ENCODE measurements around the gene SLC30A7. TPM values are rescaled to one million over a fixed set of nuclear protein-coding genes. Genes with fewer than 3 reads are reported as not detected.

The SLC30A7 gene
- total RNA-seq, 1 experiment from 2014 or later, result 10.8 TPM

Other genes with a start within 250 kb of the SLC30A7 start
- 0.10 TPM in 1 of 2 replicates, not detected in the other for gene VCAM1, start 176.3 kb upstream of the SLC30A7 start, total RNA-seq (2014; rRNA removed; shearing (Covaris generic); ENCODE audit: low replicate concordance)
- gene EXTL2, start 1.2 kb upstream of the SLC30A7 start, total RNA-seq (2014; rRNA removed; shearing (Covaris generic); ENCODE audit: low replicate concordance), result 1.8 and 3.9 TPM in 2 replicates
- 47.2 and 72.9 TPM in 2 replicates for gene DPH5, start 129.7 kb downstream of the SLC30A7 start, total RNA-seq (2014; rRNA removed; shearing (Covaris generic); ENCODE audit: low replicate concordance)